ENCODE data around the gene ATP13A5.

ATP13A5 gene

GRCh38 chr3:193269343-193270028 lies 109.1 kb downstream of the ATP13A5 start:
- DNase-seq: no peak

GRCh38 chr3:193262707-193263106 lies 115.8 kb downstream of the ATP13A5 start:
- no peak for DNase-seq

GRCh38 chr3:193261970-193262369 lies 116.6 kb downstream of the ATP13A5 start:
- no peak for DNase-seq

GRCh38 chr3:193253986-193254660 lies 124.4 kb downstream of the ATP13A5 start:
- no peak for DNase-seq

- DNase-seq: no peak
These were observed 128.1 kb downstream of the ATP13A5 start for GRCh38 chr3:193250492-193250891.

- DNase-seq: no peak
These were observed 129.6 kb downstream of the ATP13A5 start for GRCh38 chr3:193248848-193249468.

GRCh38 chr3:193243571-193243970 lies 135.0 kb downstream of the ATP13A5 start:
- no peak for DNase-seq

- no peak for DNase-seq
These were observed 136.8 kb downstream of the ATP13A5 start for GRCh38 chr3:193241716-193242115.

- no peak for DNase-seq
These were observed 137.5 kb downstream of the ATP13A5 start, which contains the start of gene PLAAT1 for GRCh38 chr3:193240850-193241706. TSS of gene PLAAT1 (plus strand) at chr3:193241222. CDS start at chr3:193255651, 14,429 bp downstream.

- no peak for DNase-seq
These were observed 138.1 kb downstream of the ATP13A5 start for GRCh38 chr3:193240436-193240849.

- DNase-seq: no peak
These were observed 141.5 kb downstream of the ATP13A5 start for GRCh38 chr3:193237030-193237429.

- DNase-seq: no peak
These were observed 142.0 kb downstream of the ATP13A5 start for GRCh38 chr3:193236599-193236998.

GRCh38 chr3:193231201-193231600 lies 147.4 kb downstream of the ATP13A5 start:
- DNase-seq: no peak

GRCh38 chr3:193230610-193231009 lies 147.9 kb downstream of the ATP13A5 start:
- DNase-seq: no peak

GRCh38 chr3:193229851-193230420 lies 148.6 kb downstream of the ATP13A5 start:
- no peak for DNase-seq

- DNase-seq: no peak
These were observed 150.3 kb downstream of the ATP13A5 start for GRCh38 chr3:193228206-193228605.

- no peak for DNase-seq
These were observed 153.0 kb downstream of the ATP13A5 start for GRCh38 chr3:193225302-193226125.

Data from activated effector memory CD4-positive, alpha-beta T cell treated with anti-CD3 and anti-CD28 coated beads, Interleukin-2, amount 50 U/mL, for 16 hours (primary cell).